WTC11 (cell line): ENCODE data around the gene DCAF5.

Experiments
- ATF1 ChIP-seq: sonication (generic); formaldehyde crosslinking; IDR thresholded peaks from 2 replicates; pipeline ENCODE4 v1.8.1; 2023; ENCODE audit warnings: mild to moderate bottlenecking, moderate library complexity, missing genetic modification reagents
- ATF2 ChIP-seq: sonication (generic); formaldehyde crosslinking; IDR thresholded peaks from 2 replicates; pipeline ENCODE4 v1.8.1; 2022; ENCODE audit warnings: low read depth, missing genetic modification reagents, borderline replicate concordance
- CTCF ChIP-seq: fragments of 200-600 bp; IDR thresholded peaks from 2 replicates; pipeline ENCODE4 v1.8.0; 2022; ENCODE audit warnings: antibody characterized with exemption
- ELF4 ChIP-seq: sonication (generic); formaldehyde crosslinking; IDR thresholded peaks from 2 replicates; pipeline ENCODE4 v1.8.1; 2022; ENCODE audit warnings: low read depth, mild to moderate bottlenecking, moderate library complexity, missing genetic modification reagents
- GRHL2 ChIP-seq: fragments of 250-450 bp; sonication (Bioruptor Pico); IDR thresholded peaks from 2 replicates; pipeline ENCODE4 v1.8.0; 2022; ENCODE audit warnings: mild to moderate bottlenecking, moderate library complexity; ENCODE audit not compliant: insufficient replicate concordance, severe bottlenecking
- JUN ChIP-seq: sonication (generic); formaldehyde crosslinking; IDR thresholded peaks from 2 replicates; pipeline ENCODE4 v1.8.0; 2023; ENCODE audit warnings: mild to moderate bottlenecking, missing genetic modification reagents
- NFYB ChIP-seq: sonication (generic); formaldehyde crosslinking; conservative IDR thresholded peaks from 2 replicates; pipeline ENCODE4 v1.8.0; 2022; ENCODE audit warnings: low read depth, missing genetic modification reagents
- NR1H2 ChIP-seq: sonication (generic); formaldehyde crosslinking; IDR thresholded peaks from 2 replicates; pipeline ENCODE4 v1.9.0; 2021; ENCODE audit warnings: mild to moderate bottlenecking, moderate library complexity, missing genetic modification reagents
- NR3C1 ChIP-seq: sonication (generic); formaldehyde crosslinking; conservative IDR thresholded peaks from 2 replicates; pipeline ENCODE4 v1.8.1; 2023; ENCODE audit warnings: low read depth, mild to moderate bottlenecking, missing genetic modification reagents
- OVOL2 ChIP-seq: fragments of 250-450 bp; sonication (Bioruptor Pico); IDR thresholded peaks from 2 replicates; pipeline ENCODE4 v1.9.0; 2021; ENCODE audit warnings: mild to moderate bottlenecking, borderline replicate concordance
- STAT6 ChIP-seq: sonication (generic); formaldehyde crosslinking; conservative IDR thresholded peaks from 2 replicates; pipeline ENCODE4 v1.8.1; 2023; ENCODE audit warnings: mild to moderate bottlenecking, low read depth, missing genetic modification reagents, moderate library complexity
- TCF7 ChIP-seq: sonication (generic); formaldehyde crosslinking; IDR thresholded peaks from 2 replicates; pipeline ENCODE4 v1.8.0; 2022; ENCODE audit warnings: mild to moderate bottlenecking, low read depth, missing genetic modification reagents, moderate library complexity
- TEAD4 ChIP-seq: sonication (generic); formaldehyde crosslinking; IDR thresholded peaks from 2 replicates; pipeline ENCODE4 v1.8.0; 2022; ENCODE audit warnings: mild to moderate bottlenecking, missing genetic modification reagents
- USF1 ChIP-seq: sonication (generic); formaldehyde crosslinking; IDR thresholded peaks from 2 replicates; pipeline ENCODE4 v1.8.0; 2022; ENCODE audit warnings: mild to moderate bottlenecking, missing genetic modification reagents

GRCh38 chr14:69096246-69096645 is 56.7 kb downstream of the DCAF5 start:
- no peak for TF ChIP-seq OVOL2 (CRISPR knock-in tag)
- TF ChIP-seq CTCF: no peak
- no peak for TF ChIP-seq GRHL2 (CRISPR knock-in tag)
- no peak for TF ChIP-seq NFYB (CRISPR knock-in tag)
- no peak for TF ChIP-seq NR3C1 (CRISPR knock-in tag)
- TF ChIP-seq ATF2 (CRISPR knock-in tag): no peak
- TF ChIP-seq STAT6 (CRISPR knock-in tag): no peak
- no peak for TF ChIP-seq JUN
- no peak for TF ChIP-seq TCF7 (CRISPR knock-in tag)
- no peak for TF ChIP-seq ELF4
- TF ChIP-seq ATF1 (CRISPR knock-in tag): no peak
- TF ChIP-seq TEAD4 (CRISPR knock-in tag): no peak
- no peak for TF ChIP-seq NR1H2 (CRISPR knock-in tag)
- TF ChIP-seq USF1: no peak
